Lower leg skin (tissue), 4 donors: ENCODE results near the gene DMRTA2. TPM values are rescaled to one million over a fixed set of nuclear protein-coding genes. Genes with fewer than 3 reads are reported as not detected.

Source experiments
- DNase-seq, 2 donors: peaks; one replicate each; pipeline ENCODE4 v3.0.0-alpha.2; 2019; ENCODE audit warnings: low spot score in 2 of 2
- H3K4me3 ChIP-seq: fragments of 200-600 bp; sonication (generic); 2 replicates; pipeline ENCODE4 v1.5.1; 2017; ENCODE audit warnings: mild to moderate bottlenecking, low read depth; ENCODE audit not compliant: poor library complexity, severe bottlenecking
- CTCF ChIP-seq, 3 donors: fragments of 450-650 bp; IDR thresholded peaks; one replicate each; pipeline ENCODE4 v1.5.1; 2016; ENCODE audit warnings: antibody characterized with exemption in 3 of 3, mild to moderate bottlenecking in 3 of 3, moderate library complexity in 2 of 3
- POLR2A ChIP-seq, 2 donors: fragments of 450-650 bp; IDR thresholded peaks; one replicate each; pipeline ENCODE4 v1.6.1; 2016 to 2017; ENCODE audit warnings: antibody characterized with exemption in 2 of 2, mild to moderate bottlenecking in 1 of 2, moderate library complexity in 1 of 2
- WGBS, 2 donors: methylation state at CpG; one replicate each; pipeline ENCODE4 v1.1.5; 2018; 5-methylcytosine and 5-hydroxymethylcytosine counted together
- intact Hi-C: fragments of 100-400 bp; cut with DNase I; formaldehyde crosslinking; loops from one replicate; pipeline ENCODE4 v1.15.0; 2023; ENCODE audit warnings: low total_unique reads
- total RNA-seq, 4 donors: library from RNA; depleted of rRNA; stranded (reverse); fragments of >200 nt; gene quantifications; one replicate each; pipeline ENCODE4 v1.1.0, GENCODE V29; 2016

Gene DMRTA2
- total RNA-seq, 4 donors from 2014 or later: 0.23 TPM; not detected in 3

- WGBS, 2 donors: 93 to 95% methylated on average over 1 of the region's 1 CpG
- H3K4me3 ChIP-seq: no peak overlapping the region
- intact Hi-C loops: no loop called here
- DNase-seq: no peak
- TF ChIP-seq POLR2A (IDR thresholded peaks at IDR 0.05) (no peak), CTCF (IDR thresholded peaks at IDR 0.05) (no peak)
These were observed 29.5 kb upstream of the DMRTA2 start for GRCh38 chr1:50452700-50453099.

GRCh38 chr1:50450861-50451653, 27.8 kb upstream of the DMRTA2 start:
- H3K4me3 ChIP-seq: no peak overlapping the region
- no peak for TF ChIP-seq CTCF (IDR thresholded peaks at IDR 0.05)
- no peak for TF ChIP-seq POLR2A (IDR thresholded peaks at IDR 0.05)
- DNase-seq: no peak
- intact Hi-C loops: no loop called here
- 84 to 87% methylated on average over 4 of the region's 4 CpGs for WGBS, 2 donors

GRCh38 chr1:50447961-50448360, 24.7 kb upstream of the DMRTA2 start:
- intact Hi-C loops: no loop called here
- no peak for DNase-seq
- no peak for TF ChIP-seq POLR2A (IDR thresholded peaks at IDR 0.05)
- TF ChIP-seq CTCF (IDR thresholded peaks at IDR 0.05): no peak
- 94% methylated on average over 1 of the region's 1 CpG for WGBS, 2 donors
- no peak overlapping the region for H3K4me3 ChIP-seq

GRCh38 chr1:50441183-50441582, 17.9 kb upstream of the DMRTA2 start:
- TF ChIP-seq CTCF (IDR thresholded peaks at IDR 0.05) (no peak), POLR2A (IDR thresholded peaks at IDR 0.05) (no peak)
- no peak overlapping the region for H3K4me3 ChIP-seq
- DNase-seq: no peak
- WGBS, 2 donors: 84 to 86% methylated on average over 6 of the region's 6 CpGs
- intact Hi-C loops: no loop called here

GRCh38 chr1:50438945-50439344, 15.7 kb upstream of the DMRTA2 start:
- no peak for DNase-seq
- TF ChIP-seq POLR2A (IDR thresholded peaks at IDR 0.05): no peak
- TF ChIP-seq CTCF (IDR thresholded peaks at IDR 0.05): no peak
- intact Hi-C loops: no loop called here
- H3K4me3 ChIP-seq: no peak overlapping the region

GRCh38 chr1:50436489-50436888, 13.2 kb upstream of the DMRTA2 start:
- intact Hi-C loops: no loop called here
- no peak for TF ChIP-seq POLR2A (IDR thresholded peaks at IDR 0.05)
- no peak for TF ChIP-seq CTCF (IDR thresholded peaks at IDR 0.05)
- no peak for DNase-seq
- WGBS, 2 donors: 87 to 93% methylated on average over 6 of the region's 6 CpGs
- no peak overlapping the region for H3K4me3 ChIP-seq
